Astrocyte (in vitro differentiated cells and primary cell): Measurements from ENCODE around the gene LYSMD3. TPM values are rescaled to one million over a fixed set of nuclear protein-coding genes. Genes with fewer than 3 reads are reported as not detected.

Source experiments
- DNase-seq: peaks from one replicate; pipeline ENCODE4 v3.0.0-alpha.2; 2010; ENCODE audit warnings: low read depth
- FAIRE-seq: peaks from 2 replicates; lab custom pipeline; 2011; peaks lifted over from hg19 to GRCh38; lab: Jason Lieb, UNC
- H2AFZ ChIP-seq: 2 replicates; pipeline ENCODE4 v1.6.0; 2012; ENCODE audit warnings: low read depth, low read length, inconsistent platforms
- H3K27ac ChIP-seq: 2 replicates; pipeline ENCODE4 v1.5.1; 2011; ENCODE audit warnings: low read depth, low read length, inconsistent platforms
- H3K27me3 ChIP-seq: 2 replicates; pipeline ENCODE4 v1.6.0; 2011; ENCODE audit warnings: low read length, inconsistent platforms; ENCODE audit not compliant: insufficient read depth
- H3K36me3 ChIP-seq: 2 replicates; pipeline ENCODE4 v1.5.1; 2011; ENCODE audit warnings: low read length, inconsistent platforms; ENCODE audit not compliant: insufficient read depth
- H3K4me1 ChIP-seq: 2 replicates; pipeline ENCODE4 v1.5.1; 2011; ENCODE audit warnings: low read length, inconsistent platforms; ENCODE audit not compliant: insufficient read depth
- H3K4me2 ChIP-seq: 2 replicates; pipeline ENCODE4 v1.6.0; 2012; ENCODE audit warnings: low read length, inconsistent platforms
- H3K4me3 ChIP-seq: 2 replicates; pipeline ENCODE4 v1.5.1; 2011; ENCODE audit warnings: low read depth, mild to moderate bottlenecking, low read length, inconsistent platforms; ENCODE audit not compliant: insufficient read depth
- H3K79me2 ChIP-seq: 2 replicates; pipeline ENCODE4 v1.6.0; 2012; ENCODE audit warnings: mild to moderate bottlenecking, low read length, inconsistent platforms; ENCODE audit not compliant: insufficient read depth
- H3K9ac ChIP-seq: 2 replicates; pipeline ENCODE4 v1.6.0; 2012; ENCODE audit warnings: mild to moderate bottlenecking, low read length, inconsistent platforms
- H3K9me3 ChIP-seq: 2 replicates; pipeline ENCODE4 v1.5.1; 2012; ENCODE audit warnings: low read depth, mild to moderate bottlenecking, low read length, inconsistent platforms; ENCODE audit not compliant: insufficient read depth
- H4K20me1 ChIP-seq: 2 replicates; pipeline ENCODE4 v1.6.0; 2012; ENCODE audit warnings: low read length, inconsistent platforms; ENCODE audit not compliant: insufficient read depth
- H3K27ac Mint-ChIP-seq: one replicate; pipeline ENCODE4 v1.8.0; 2021; ENCODE audit warnings: mild to moderate bottlenecking, mixed read lengths; ENCODE audit not compliant: unreplicated experiment
- H3K27me3 Mint-ChIP-seq: one replicate; pipeline ENCODE4 v1.8.0; 2021; ENCODE audit warnings: low read depth, mixed read lengths; ENCODE audit not compliant: unreplicated experiment
- H3K36me3 Mint-ChIP-seq: one replicate; pipeline ENCODE4 v1.8.0; 2021; ENCODE audit warnings: low read depth, mixed read lengths; ENCODE audit not compliant: unreplicated experiment
- H3K4me1 Mint-ChIP-seq: one replicate; pipeline ENCODE4 v1.8.0; 2021; ENCODE audit warnings: low read depth, mixed read lengths; ENCODE audit not compliant: unreplicated experiment
- H3K4me3 Mint-ChIP-seq: one replicate; pipeline ENCODE4 v1.8.0; 2021; ENCODE audit warnings: mild to moderate bottlenecking, moderate library complexity, mixed read lengths; ENCODE audit not compliant: unreplicated experiment
- H3K9me3 Mint-ChIP-seq: one replicate; pipeline ENCODE4 v1.8.0; 2021; ENCODE audit warnings: mild to moderate bottlenecking, mixed read lengths; ENCODE audit not compliant: unreplicated experiment
- CTCF ChIP-seq: IDR thresholded peaks from 2 replicates; pipeline ENCODE4 v1.5.1; 2011; ENCODE audit warnings: low read depth, mild to moderate bottlenecking, inconsistent platforms, low read length, moderate library complexity; ENCODE audit not compliant: insufficient read depth
- EZH2 ChIP-seq: IDR thresholded peaks from 2 replicates; pipeline ENCODE4 v1.6.1; 2012; ENCODE audit warnings: mild to moderate bottlenecking, low read length, inconsistent platforms; ENCODE audit not compliant: insufficient read depth
- total RNA-seq: library from RNA; stranded (reverse); gene quantifications from 2 replicates; pipeline ENCODE4 v1.2.1, GENCODE V29; 2021

LYSMD3 gene
- total RNA-seq, 1 donor from 2014 or later = 26.9 TPM

GRCh38 chr5:90474235-90475107 lies 54.9 kb downstream of the LYSMD3 start, which contains the start of the genes MBLAC2 and POLR3G:
Gene MBLAC2 (minus strand): TSS chr5:90474771. CDS start chr5:90474292, 479 bp downstream.
Gene POLR3G (plus strand): TSS chr5:90474864. CDS start chr5:90485568, 10,704 bp downstream.
- peak within 1 kb of the TSS; percentile 97 for H3K4me3 Mint-ChIP-seq
- Histone ChIP-seq H3K9ac (peak within 1 kb of the TSS; percentile 81), H3K4me3 (peak within 1 kb of the TSS; percentile 72), H3K4me1 (peaks cover 11% of the 10 kb centered on the region), H2AFZ (peak within 1 kb of the TSS; percentile 98), H3K27ac (peak within 1 kb of the TSS; percentile 34), H3K36me3 (no peaks in the 10 kb centered on the region), H3K9me3 (no peaks in the 10 kb centered on the region), H3K4me2 (peak within 1 kb of the TSS; percentile 98), H4K20me1 (no peaks in the 10 kb centered on the region), H3K79me2 (peaks cover 7% of the 10 kb centered on the region), H3K27me3 (no peaks in the 10 kb centered on the region)
- peak within 1 kb of the TSS; percentile 70 for H3K27ac Mint-ChIP-seq
- peaks cover 13% of the 10 kb centered on the region for H3K4me1 Mint-ChIP-seq
- FAIRE-seq (no peak), DNase-seq (peak; percentile 80)
- no peaks in the 10 kb centered on the region for H3K9me3 Mint-ChIP-seq
- no peak for TF ChIP-seq EZH2
- no peak for TF ChIP-seq CTCF
- no peaks in the 10 kb centered on the region for H3K27me3 Mint-ChIP-seq
- no peaks in the 10 kb centered on the region for H3K36me3 Mint-ChIP-seq

- Mint-ChIP-seq H3K9me3 (no peaks in the 10 kb centered on the region), H3K27ac (peak overlapping the region; percentile 60), H3K27me3 (no peaks in the 10 kb centered on the region), H3K4me3 (peak overlapping the region; percentile 97), H3K36me3 (no peaks in the 10 kb centered on the region), H3K4me1 (peaks cover 11% of the 10 kb centered on the region)
- peaks cover 11% of the 10 kb centered on the region for H3K4me1 ChIP-seq
- DNase-seq = peak; percentile 11
- no peaks in the 10 kb centered on the region for H3K36me3 ChIP-seq
- H3K79me2 ChIP-seq = peaks cover 7% of the 10 kb centered on the region
- no peak for TF ChIP-seq EZH2
- TF ChIP-seq CTCF = no peak
- H3K4me2 ChIP-seq = peak overlapping the region; percentile 98
- no peaks in the 10 kb centered on the region for H4K20me1 ChIP-seq
- FAIRE-seq = no peak
- H2AFZ ChIP-seq = peak overlapping the region; percentile 98
- H3K9me3 ChIP-seq = no peaks in the 10 kb centered on the region
- H3K27me3 ChIP-seq = no peaks in the 10 kb centered on the region
- H3K9ac ChIP-seq = peak overlapping the region; percentile 81
- peak overlapping the region; percentile 72 for H3K4me3 ChIP-seq
- peak overlapping the region; percentile 34 for H3K27ac ChIP-seq
These were observed 55.8 kb downstream of the LYSMD3 start for GRCh38 chr5:90473396-90474234.
